ENCODE results near the gene DPP10. TPM values are rescaled to one million over a fixed set of nuclear protein-coding genes. Genes with fewer than 3 reads are reported as not detected.

DPP10 gene
- total and polyA plus RNA-seq, 8 donors, result 0.68 to 8.2 (median 4.7) TPM

GRCh38 chr2:115297056-115297455 lies 854.6 kb downstream of the DPP10 start:
- DNase-seq, result no peak

GRCh38 chr2:115299199-115299598 lies 856.8 kb downstream of the DPP10 start:
- DNase-seq (no peak), ATAC-seq (no peak)
- Histone ChIP-seq H3K36me3 (no peaks in the 10 kb centered on the region), H3K27ac (no peak overlapping the region), H3K9me3 (no peaks in the 10 kb centered on the region), H3K27me3 (no peaks in the 10 kb centered on the region), H3K4me1 (no peaks in the 10 kb centered on the region), H3K4me3 (no peak overlapping the region)
- intact Hi-C loops (cut with DNase I), result no loop called here
- no peak for TF ChIP-seq CTCF (IDR thresholded peaks at IDR 0.05)

More at GRCh38 chr2:115297056-115297455, 854.6 kb downstream of the DPP10 start:
- intact Hi-C loops (cut with DNase I), result no loop called here
- Histone ChIP-seq H3K27ac (no peak overlapping the region), H3K9me3 (no peaks in the 10 kb centered on the region), H3K27me3 (no peaks in the 10 kb centered on the region), H3K36me3 (no peaks in the 10 kb centered on the region), H3K4me1 (no peaks in the 10 kb centered on the region), H3K4me3 (no peak overlapping the region)
- TF ChIP-seq CTCF (IDR thresholded peaks at IDR 0.05), result no peak
- ATAC-seq, result no peak

- no peaks in the 10 kb centered on the region for H3K36me3 ChIP-seq
- DNase-seq (no peak), ATAC-seq (no peak)
- H3K27ac ChIP-seq, result no peak overlapping the region
- TF ChIP-seq CTCF (IDR thresholded peaks at IDR 0.05), result no peak
- H3K9me3 ChIP-seq, result no peaks in the 10 kb centered on the region
- no peaks in the 10 kb centered on the region for H3K4me1 ChIP-seq
- no peaks in the 10 kb centered on the region for H3K27me3 ChIP-seq
- intact Hi-C loops (cut with DNase I), result no loop called here
- H3K4me3 ChIP-seq, result no peak overlapping the region
These were observed 863.3 kb downstream of the DPP10 start for GRCh38 chr2:115305712-115306111.

GRCh38 chr2:115314119-115314518 lies 871.7 kb downstream of the DPP10 start:
- Histone ChIP-seq H3K36me3 (no peaks in the 10 kb centered on the region), H3K27ac (no peak overlapping the region), H3K27me3 (no peaks in the 10 kb centered on the region), H3K9me3 (no peaks in the 10 kb centered on the region), H3K4me1 (no peaks in the 10 kb centered on the region), H3K4me3 (no peak overlapping the region)
- ATAC-seq (no peak), DNase-seq (no peak)
- TF ChIP-seq CTCF (IDR thresholded peaks at IDR 0.05), result no peak
- intact Hi-C loops (cut with DNase I), result no loop called here

- DNase-seq (no peak), ATAC-seq (no peak)
- H3K27ac ChIP-seq, result no peak overlapping the region
- no peaks in the 10 kb centered on the region for H3K27me3 ChIP-seq
- no peaks in the 10 kb centered on the region for H3K36me3 ChIP-seq
- no peak overlapping the region for H3K4me3 ChIP-seq
- intact Hi-C loops (cut with DNase I), result no loop called here
- TF ChIP-seq CTCF (IDR thresholded peaks at IDR 0.05), result no peak
- no peaks in the 10 kb centered on the region for H3K9me3 ChIP-seq
- H3K4me1 ChIP-seq, result no peaks in the 10 kb centered on the region
These were observed 884.6 kb downstream of the DPP10 start for GRCh38 chr2:115327061-115327460.

Measured in left lung (tissue), 10 donors.